Spleen (tissue), 11 donors: ENCODE measurements around the gene ODAD2. TPM values are rescaled to one million over a fixed set of nuclear protein-coding genes. Genes with fewer than 3 reads are reported as not detected.

Source experiments
- DNase-seq: peaks from one replicate; pipeline ENCODE4 v3.0.0-alpha.2; 2020
- H3K27ac ChIP-seq, 8 donors: fragments of 200-600 bp; sonication (generic) in 7 of 8; 1 replicate in 4 of 8; 2 replicates in 4 of 8; pipeline versions ENCODE4 v1.5.0 to v1.8.0; 2016 to 2021; ENCODE audit warnings: inconsistent platforms in 4 of 8, mild to moderate bottlenecking in 4 of 8, moderate library complexity in 1 of 8
- H3K27me3 ChIP-seq, 7 donors: fragments of 200-600 bp; sonication (generic) in 6 of 7; replicated peaks in 1 of 7; 1 replicate in 4 of 7; 2 replicates in 3 of 7; pipeline versions ENCODE4 v1.5.0 to v1.8.0; 2016 to 2021; ENCODE audit warnings: inconsistent platforms in 3 of 7, mild to moderate bottlenecking in 1 of 7
- H3K36me3 ChIP-seq, 6 donors: fragments of 200-600 bp; sonication (generic) in 5 of 6; 1 replicate in 4 of 6; 2 replicates in 2 of 6; pipeline versions ENCODE4 v1.5.0 to v1.8.0; 2016 to 2021; ENCODE audit warnings: inconsistent platforms in 2 of 6
- H3K4me1 ChIP-seq, 6 donors: fragments of 200-600 bp; sonication (generic) in 5 of 6; 1 replicate in 3 of 6; 2 replicates in 3 of 6; pipeline versions ENCODE4 v1.5.0 to v1.8.0; 2016 to 2021; ENCODE audit warnings: inconsistent platforms in 3 of 6
- H3K4me3 ChIP-seq, 8 donors: fragments of 200-600 bp; sonication (generic) in 7 of 8; 1 replicate in 4 of 8; 2 replicates in 4 of 8; pipeline versions ENCODE4 v1.5.0 to v1.8.0; 2016 to 2021; ENCODE audit warnings: inconsistent platforms in 4 of 8, mild to moderate bottlenecking in 4 of 8, moderate library complexity in 2 of 8
- H3K9me3 ChIP-seq, 8 donors: fragments of 200-600 bp; sonication (generic) in 7 of 8; 1 replicate in 4 of 8; 2 replicates in 4 of 8; pipeline versions ENCODE4 v1.5.0 to v1.8.0; 2016 to 2021; ENCODE audit warnings: inconsistent platforms in 4 of 8
- POLR2A ChIP-seq, 3 donors: fragments of 450-650 bp; IDR thresholded peaks; one replicate each; pipeline ENCODE4 v1.5.1; 2017; ENCODE audit warnings: antibody characterized with exemption in 3 of 3, mild to moderate bottlenecking in 1 of 3
- POLR2AphosphoS5 ChIP-seq, 3 donors: sonication (generic); formaldehyde crosslinking; IDR thresholded peaks; one replicate each; pipeline ENCODE4 v1.5.1; 2017; ENCODE audit warnings: antibody characterized with exemption in 3 of 3
- WGBS, 5 donors: extraction: QIAGEN DNeasy Blood & Tissue Kit in 3 of 5; methylation state at CpG; one replicate each; pipeline versions ENCODE4 v1.1.5 to v1.1.7; 2013 to 2018; 5-methylcytosine and 5-hydroxymethylcytosine counted together
- intact Hi-C: fragments of 100-400 bp; cut with DNase I; formaldehyde crosslinking; loops from one replicate; pipeline ENCODE4 v1.15.0; 2023; ENCODE audit warnings: low total_unique reads
- polyA plus RNA-seq, 3 donors: library from polyadenylated mRNA; stranded (reverse); fragments of 200-250 nt; gene quantifications; one replicate each; pipeline ENCODE4 v1.2.1, GENCODE V29; 2013
- total RNA-seq, 7 donors: library from RNA; depleted of rRNA in 3 of 7; stranded (reverse); fragments of >200 nt in 3 of 7; fragmentation: NEBNext Ultra II Directional in 4 of 7; extraction: Animal tissue kit (Norgen Biotek cat#: 25700) in 4 of 7; gene quantifications; one replicate each; pipeline versions ENCODE4 v1.1.0 to v1.2.1, GENCODE V29; 2016 to 2021
- TF ChIP-seq, protein P1 (sequence below), 11 experiments: fragments of 200-600 bp in 7 of 11; fragments of 450-650 bp in 4 of 11; sonication (generic) in 4 of 11; IDR thresholded peaks in 8 of 11; conservative IDR thresholded peaks in 3 of 11; 1 replicate in 7 of 11; 2 replicates in 4 of 11; pipeline versions ENCODE4 v1.4.0 to v1.8.0; 2016 to 2021; ENCODE audit warnings: antibody characterized with exemption in 11 of 11, inconsistent platforms in 4 of 11, mild to moderate bottlenecking in 1 of 11
- donor health status: healthy with polysubstance abuse.
- donor health status: DM: no; HTN: no; CAD: no; lungs with moderate emphysema.
- donor health status: DM: no; HTN: no; CAD: no.
- donor health status: Bipolar disorder and iron deficiency.
- donor health status: healthy.
- donor health status: DM: no; HTN: no; CAD: no.
- donor health status: DM: yes; HTN: yes; CAD: no.

The ODAD2 gene
- total and polyA plus RNA-seq, 10 donors, result 0.03 to 0.72 (median 0.29) TPM; not detected in 2

- Histone ChIP-seq H3K27ac (no peak overlapping the region), H3K27me3 (no peaks in the 10 kb centered on the region), H3K36me3 (no peaks in the 10 kb centered on the region), H3K4me1 (no peaks in the 10 kb centered on the region), H3K9me3 (no peaks in the 10 kb centered on the region), H3K4me3 (no peak overlapping the region)
- WGBS, 5 donors, result 50 to 77% (median 65%) methylated on average over 3 of the region's 3 CpGs
- TF ChIP-seq, protein P1, sequence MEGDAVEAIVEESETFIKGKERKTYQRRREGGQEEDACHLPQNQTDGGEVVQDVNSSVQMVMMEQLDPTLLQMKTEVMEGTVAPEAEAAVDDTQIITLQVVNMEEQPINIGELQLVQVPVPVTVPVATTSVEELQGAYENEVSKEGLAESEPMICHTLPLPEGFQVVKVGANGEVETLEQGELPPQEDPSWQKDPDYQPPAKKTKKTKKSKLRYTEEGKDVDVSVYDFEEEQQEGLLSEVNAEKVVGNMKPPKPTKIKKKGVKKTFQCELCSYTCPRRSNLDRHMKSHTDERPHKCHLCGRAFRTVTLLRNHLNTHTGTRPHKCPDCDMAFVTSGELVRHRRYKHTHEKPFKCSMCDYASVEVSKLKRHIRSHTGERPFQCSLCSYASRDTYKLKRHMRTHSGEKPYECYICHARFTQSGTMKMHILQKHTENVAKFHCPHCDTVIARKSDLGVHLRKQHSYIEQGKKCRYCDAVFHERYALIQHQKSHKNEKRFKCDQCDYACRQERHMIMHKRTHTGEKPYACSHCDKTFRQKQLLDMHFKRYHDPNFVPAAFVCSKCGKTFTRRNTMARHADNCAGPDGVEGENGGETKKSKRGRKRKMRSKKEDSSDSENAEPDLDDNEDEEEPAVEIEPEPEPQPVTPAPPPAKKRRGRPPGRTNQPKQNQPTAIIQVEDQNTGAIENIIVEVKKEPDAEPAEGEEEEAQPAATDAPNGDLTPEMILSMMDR (IDR thresholded peaks at IDR 0.05 in 8 of 11, conservative IDR thresholded peaks at IDR 0.05 in 3 of 11), result no peak
- TF ChIP-seq POLR2AphosphoS5 (IDR thresholded peaks at IDR 0.05) (no peak), POLR2A (IDR thresholded peaks at IDR 0.05) (no peak)
- intact Hi-C loops, result no loop called here
- no peak for DNase-seq
Observed at GRCh38 chr10:27815261-27815660, 183.6 kb downstream of the ODAD2 start.

DNA sequence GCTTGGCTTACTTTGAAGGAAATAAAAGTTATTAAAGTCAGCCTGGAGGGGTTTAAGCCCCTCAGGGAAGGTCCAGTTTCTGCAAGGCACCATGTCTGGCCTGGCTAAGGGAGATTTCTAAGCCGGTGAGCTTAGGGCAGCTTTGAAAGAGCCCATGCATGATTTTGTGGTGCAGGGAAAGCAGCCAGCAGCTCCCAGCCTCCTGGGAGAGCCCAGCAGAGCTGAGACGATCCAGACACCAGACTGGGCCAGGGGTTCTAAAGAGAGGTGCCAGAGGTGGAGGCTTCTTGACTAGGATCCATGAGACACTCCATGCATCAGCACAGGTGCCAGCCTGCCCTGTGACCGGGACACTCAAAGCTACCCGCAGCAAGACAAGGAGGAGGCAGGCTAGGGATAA is 193.7 kb downstream of the ODAD2 start:
- Histone ChIP-seq H3K36me3 (no peaks in the 10 kb centered on the region), H3K27ac (no peak overlapping the region), H3K27me3 (peaks cover 0 to 24% (median 0%) of the 10 kb centered on the region in 7 donors), H3K9me3 (no peaks in the 10 kb centered on the region), H3K4me3 (no peak overlapping the region), H3K4me1 (no peaks in the 10 kb centered on the region)
- DNase-seq, result no peak
- 72 to 82% (median 81%) methylated on average over 4 of the region's 4 CpGs for WGBS, 5 donors
- intact Hi-C loops, result no loop called here
- TF ChIP-seq, protein P1 (IDR thresholded peaks at IDR 0.05 in 8 of 11, conservative IDR thresholded peaks at IDR 0.05 in 3 of 11), result no peak
- TF ChIP-seq POLR2A (IDR thresholded peaks at IDR 0.05), result no peak
- no peak for TF ChIP-seq POLR2AphosphoS5 (IDR thresholded peaks at IDR 0.05)

- Histone ChIP-seq H3K4me3 (no peak overlapping the region), H3K36me3 (no peaks in the 10 kb centered on the region), H3K27ac (no peak overlapping the region), H3K9me3 (no peaks in the 10 kb centered on the region), H3K4me1 (no peaks in the 10 kb centered on the region), H3K27me3 (peaks cover 0 to 25% (median 0%) of the 10 kb centered on the region in 7 donors)
- DNase-seq, result no peak
- 86 to 92% (median 88%) methylated on average over 7 of the region's 7 CpGs for WGBS, 5 donors
- intact Hi-C loops, result no loop called here
- no peak for TF ChIP-seq POLR2A (IDR thresholded peaks at IDR 0.05)
- TF ChIP-seq, protein P1 (IDR thresholded peaks at IDR 0.05 in 8 of 11, conservative IDR thresholded peaks at IDR 0.05 in 3 of 11), result no peak
- TF ChIP-seq POLR2AphosphoS5 (IDR thresholded peaks at IDR 0.05), result no peak
Observed at GRCh38 chr10:27804136-27804535, 194.7 kb downstream of the ODAD2 start.

- H3K4me1 ChIP-seq, result no peaks in the 10 kb centered on the region
- H3K36me3 ChIP-seq, result no peaks in the 10 kb centered on the region
- no peak for TF ChIP-seq POLR2A (IDR thresholded peaks at IDR 0.05)
- intact Hi-C loops, result no loop called here
- 85 to 98% (median 90%) methylated on average over 3 of the region's 3 CpGs for WGBS, 5 donors
- H3K27me3 ChIP-seq, result peaks cover 0 to 28% (median 0%) of the 10 kb centered on the region in 7 donors
- H3K9me3 ChIP-seq, result no peaks in the 10 kb centered on the region
- H3K27ac ChIP-seq, result no peak overlapping the region
- DNase-seq, result no peak
- no peak overlapping the region for H3K4me3 ChIP-seq
Observed at GRCh38 chr10:27801171-27801785, 197.6 kb downstream of the ODAD2 start.
